ENCODE results near the gene ADIPOR1.

DNA sequence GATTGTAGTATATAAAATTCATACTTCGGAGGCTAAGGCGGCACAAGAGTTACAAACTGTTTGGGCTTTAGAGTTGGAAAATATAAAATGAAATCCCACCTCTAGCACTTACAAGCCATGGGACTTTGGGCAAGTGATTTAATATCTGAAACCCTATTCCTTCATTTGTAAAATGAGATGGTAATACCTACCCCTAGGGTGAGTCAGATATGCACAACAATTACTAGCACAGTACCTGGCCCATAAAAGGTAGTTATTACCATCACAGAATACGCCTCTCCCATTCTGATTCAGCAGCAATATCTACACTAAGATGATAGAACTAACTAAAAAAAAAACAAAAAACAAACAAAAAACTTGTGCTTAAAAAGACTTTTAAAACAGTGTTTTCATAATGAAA is 34.6 kb downstream of the ADIPOR1 start:
- TF ChIP-seq EZH2 (IDR thresholded peaks at IDR 0.05) = no peak
- no peak for TF ChIP-seq POLR2AphosphoS5 (IDR thresholded peaks at IDR 0.05; ENCODE audit: borderline replicate concordance, low read depth, low read length)
- no peak for TF ChIP-seq FOXP2 (optimal IDR thresholded peaks at IDR 0.05; ENCODE audit: control extremely low read depth, extremely low read length, insufficient read depth)

Measured in SK-N-MC (cell line).